Smooth muscle cell (in vitro differentiated cells): Measurements from ENCODE around the gene PKN1. TPM values are rescaled to one million over a fixed set of nuclear protein-coding genes. Genes with fewer than 3 reads are reported as not detected.
"Not testable (repeated sequence)": the region's sequence is repeated elsewhere in the genome, so short reads cannot be mapped to it uniquely, and the experiment has no call there.

ENCODE experiments used
- DNase-seq: peaks from one replicate; lab custom pipeline; 2025; ENCODE audit not compliant: unreplicated experiment; lab: John Stamatoyannopoulos, UW
- H2AFZ ChIP-seq: fragments of 200-600 bp; sonication (generic); 2 replicates; pipeline ENCODE4 v1.6.0; 2016; ENCODE audit warnings: antibody characterized with exemption, low read depth, mild to moderate bottlenecking
- H3F3A ChIP-seq: fragments of 200-600 bp; sonication (generic); 2 replicates; pipeline ENCODE4 v1.6.0; 2017; ENCODE audit warnings: antibody characterized with exemption, low read depth
- H3K27ac ChIP-seq: fragments of 200-600 bp; sonication (generic); 2 replicates; pipeline ENCODE4 v1.5.1; 2016; ENCODE audit warnings: low read depth, mild to moderate bottlenecking
- H3K27me3 ChIP-seq: fragments of 200-600 bp; sonication (generic); 2 replicates; pipeline ENCODE4 v1.6.1; 2016; ENCODE audit warnings: low read depth, mild to moderate bottlenecking
- H3K36me3 ChIP-seq: fragments of 200-600 bp; sonication (generic); 2 replicates; pipeline ENCODE4 v1.5.1; 2016; ENCODE audit warnings: low read depth
- H3K4me1 ChIP-seq: fragments of 200-600 bp; sonication (generic); 2 replicates; pipeline ENCODE4 v1.5.1; 2016; ENCODE audit warnings: low read depth
- H3K4me2 ChIP-seq: fragments of 200-600 bp; sonication (generic); 2 replicates; pipeline ENCODE4 v1.6.0; 2016; ENCODE audit warnings: mild to moderate bottlenecking
- H3K4me3 ChIP-seq: fragments of 200-600 bp; sonication (generic); 2 replicates; pipeline ENCODE4 v1.5.1; 2016; ENCODE audit warnings: mild to moderate bottlenecking
- H3K79me2 ChIP-seq: fragments of 200-600 bp; sonication (generic); 2 replicates; pipeline ENCODE4 v1.6.0; 2016; ENCODE audit warnings: low read depth, mild to moderate bottlenecking
- H3K9ac ChIP-seq: fragments of 200-600 bp; sonication (generic); 2 replicates; pipeline ENCODE4 v1.6.0; 2016; ENCODE audit warnings: low read depth
- H3K9me3 ChIP-seq: fragments of 200-600 bp; sonication (generic); replicated peaks from 2 replicates; pipeline ENCODE4 v1.5.1; 2016; ENCODE audit warnings: low read depth
- H4K20me1 ChIP-seq: fragments of 200-600 bp; sonication (generic); 2 replicates; pipeline ENCODE4 v1.6.0; 2016; ENCODE audit warnings: low read depth
- WGBS: methylation state at CpG from one replicate; pipeline ENCODE4 v1.1.7; 2016; ENCODE audit warnings: low lambda C conversion rate; 5-methylcytosine and 5-hydroxymethylcytosine counted together
- polyA plus RNA-seq: library from polyadenylated mRNA; unstranded; fragments of >200 nt; fragmentation: Nextera tagmentation; extraction: Ambion mirVana; gene quantifications from 2 replicates; pipeline ENCODE4 v1.2.1, GENCODE V29; 2016
- total RNA-seq: library from RNA; depleted of rRNA; stranded (reverse); fragments of >200 nt; gene quantifications from 2 replicates; pipeline ENCODE4 v1.2.3, GENCODE V29; 2014
- TF ChIP-seq, protein P1 (sequence below): fragments of 200-600 bp; sonication (generic); IDR thresholded peaks from 2 replicates; pipeline ENCODE4 v1.5.1; 2017; ENCODE audit warnings: borderline replicate concordance, mild to moderate bottlenecking, antibody characterized with exemption; ENCODE audit not compliant: insufficient read depth, poor library complexity, severe bottlenecking

PKN1 gene
- total and polyA plus RNA-seq, 2 experiments from 2014 or later, result 28.0 to 64.8 TPM

DNA sequence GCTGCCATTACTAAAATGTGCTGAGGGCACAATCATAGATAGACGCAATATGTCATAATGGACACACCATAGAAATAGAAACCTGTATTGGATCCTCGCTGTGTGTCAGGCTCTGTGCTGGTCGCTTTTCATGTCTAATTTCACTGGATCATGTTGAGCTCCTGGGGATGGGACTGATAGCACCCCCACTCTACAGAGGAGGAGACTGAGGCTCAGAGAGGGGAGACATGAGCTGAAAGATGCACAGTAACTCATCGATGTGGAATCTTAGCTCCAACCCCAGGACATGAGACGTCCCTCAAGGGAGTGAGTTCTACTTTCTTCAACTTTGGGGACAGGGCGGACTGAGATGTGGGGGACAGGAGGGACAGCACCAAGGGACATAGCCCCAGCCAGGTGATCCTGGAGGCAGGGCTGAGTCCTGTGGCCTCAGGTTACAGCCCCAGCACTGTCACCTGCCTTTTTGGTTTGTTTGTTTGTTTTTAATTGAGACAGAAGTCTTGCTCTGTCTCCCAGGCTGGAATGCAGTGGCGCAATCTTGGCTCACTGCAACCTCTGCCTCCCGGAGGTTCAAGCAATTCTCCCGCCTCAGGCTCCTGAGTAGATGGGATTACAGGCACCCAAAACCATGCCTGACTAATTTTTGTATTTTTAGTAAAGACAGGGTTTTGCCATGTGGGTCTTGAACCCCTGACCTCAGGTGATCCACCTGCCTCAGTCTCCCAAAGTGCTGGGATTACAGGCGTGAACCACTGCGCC, 69.4 kb downstream of the PKN1 start:
- no peak overlapping the region for H3K9ac ChIP-seq
- H3K27ac ChIP-seq, result no peak overlapping the region
- peaks cover 10% of the 10 kb centered on the region for H3F3A ChIP-seq
- H3K4me3 ChIP-seq, result no peak overlapping the region
- no peaks in the 10 kb centered on the region for H3K27me3 ChIP-seq
- no peaks in the 10 kb centered on the region for H3K9me3 ChIP-seq
- H4K20me1 ChIP-seq, result no peaks in the 10 kb centered on the region
- no peak overlapping the region for H2AFZ ChIP-seq
- no peaks in the 10 kb centered on the region for H3K79me2 ChIP-seq
- 78% methylated on average over 11 of the region's 11 CpGs for WGBS
- no peaks in the 10 kb centered on the region for H3K4me1 ChIP-seq
- no peak for DNase-seq
- TF ChIP-seq, protein P1, sequence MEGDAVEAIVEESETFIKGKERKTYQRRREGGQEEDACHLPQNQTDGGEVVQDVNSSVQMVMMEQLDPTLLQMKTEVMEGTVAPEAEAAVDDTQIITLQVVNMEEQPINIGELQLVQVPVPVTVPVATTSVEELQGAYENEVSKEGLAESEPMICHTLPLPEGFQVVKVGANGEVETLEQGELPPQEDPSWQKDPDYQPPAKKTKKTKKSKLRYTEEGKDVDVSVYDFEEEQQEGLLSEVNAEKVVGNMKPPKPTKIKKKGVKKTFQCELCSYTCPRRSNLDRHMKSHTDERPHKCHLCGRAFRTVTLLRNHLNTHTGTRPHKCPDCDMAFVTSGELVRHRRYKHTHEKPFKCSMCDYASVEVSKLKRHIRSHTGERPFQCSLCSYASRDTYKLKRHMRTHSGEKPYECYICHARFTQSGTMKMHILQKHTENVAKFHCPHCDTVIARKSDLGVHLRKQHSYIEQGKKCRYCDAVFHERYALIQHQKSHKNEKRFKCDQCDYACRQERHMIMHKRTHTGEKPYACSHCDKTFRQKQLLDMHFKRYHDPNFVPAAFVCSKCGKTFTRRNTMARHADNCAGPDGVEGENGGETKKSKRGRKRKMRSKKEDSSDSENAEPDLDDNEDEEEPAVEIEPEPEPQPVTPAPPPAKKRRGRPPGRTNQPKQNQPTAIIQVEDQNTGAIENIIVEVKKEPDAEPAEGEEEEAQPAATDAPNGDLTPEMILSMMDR, result no peak
- no peak overlapping the region for H3K4me2 ChIP-seq
- no peaks in the 10 kb centered on the region for H3K36me3 ChIP-seq

DNA sequence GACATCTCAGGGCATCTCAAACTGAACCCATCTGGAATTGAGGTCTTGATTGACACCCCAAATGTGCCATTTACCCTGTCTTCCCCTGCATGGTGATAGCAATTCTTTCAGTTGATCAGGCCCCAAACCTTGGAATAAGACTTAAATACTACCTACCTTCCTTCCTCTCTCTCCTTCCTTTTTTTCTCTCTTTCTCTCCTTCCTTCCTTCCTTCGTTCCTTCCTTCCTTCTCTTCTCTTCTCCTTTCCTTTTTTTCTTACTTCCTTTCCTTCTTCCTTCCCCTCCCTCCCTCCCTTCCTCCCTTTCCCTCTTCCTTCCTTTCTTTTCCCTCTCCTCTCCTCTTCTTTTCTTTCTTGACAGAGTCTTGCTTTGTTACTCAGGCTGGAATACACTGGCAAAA, 70.2 kb downstream of the PKN1 start:
- 53% methylated on average over 1 of the region's 1 CpG for WGBS
- TF ChIP-seq, protein P1, result no peak
- H3K27ac ChIP-seq, result no peak overlapping the region

DNA sequence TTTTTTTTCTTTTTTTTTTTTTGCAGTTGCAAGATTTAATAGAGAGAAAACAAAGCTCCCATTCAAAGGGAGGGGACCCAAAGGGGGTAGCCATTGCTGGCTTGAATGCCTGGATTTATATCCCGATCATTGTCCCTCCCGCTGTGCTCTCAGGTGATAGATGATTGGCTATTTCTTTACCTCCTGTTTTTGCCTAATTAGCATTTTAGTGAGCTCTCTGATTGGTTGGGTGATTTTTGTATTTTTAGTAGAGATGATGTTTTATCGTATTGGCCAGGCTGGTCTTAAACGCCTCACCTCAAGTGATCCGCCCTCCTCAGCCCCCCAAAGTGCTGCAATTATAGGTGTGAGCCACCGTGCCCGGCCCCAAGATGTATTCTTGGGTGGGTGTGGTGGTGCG, 71.5 kb downstream of the PKN1 start:
- H2AFZ ChIP-seq, result not testable (repeated sequence)

More for the DNA sequence above, 70.2 kb downstream of the PKN1 start:
- H3K4me2 ChIP-seq, result no peak overlapping the region
- no peaks in the 10 kb centered on the region for H3K79me2 ChIP-seq
- no peaks in the 10 kb centered on the region for H3K27me3 ChIP-seq
- no peaks in the 10 kb centered on the region for H3K36me3 ChIP-seq
- no peak overlapping the region for H3K4me3 ChIP-seq
- H4K20me1 ChIP-seq, result no peaks in the 10 kb centered on the region
- H2AFZ ChIP-seq, result no peak overlapping the region
- no peaks in the 10 kb centered on the region for H3K4me1 ChIP-seq
- H3F3A ChIP-seq, result peaks cover 10% of the 10 kb centered on the region
- no peak for DNase-seq
- no peak overlapping the region for H3K9ac ChIP-seq
- H3K9me3 ChIP-seq, result no peaks in the 10 kb centered on the region

GRCh38 chr19:14505488-14506239, 72.6 kb downstream of the PKN1 start:
- peak overlapping the region; percentile 81 for H3K9ac ChIP-seq
- WGBS, result 24% methylated on average over 19 of the region's 19 CpGs
- no peaks in the 10 kb centered on the region for H3K79me2 ChIP-seq
- H3K27ac ChIP-seq, result peak overlapping the region; percentile 85
- DNase-seq, result peak; percentile 39
- H2AFZ ChIP-seq, result no peak overlapping the region
- H3K4me3 ChIP-seq, result no peak overlapping the region
- H3K9me3 ChIP-seq, result no peaks in the 10 kb centered on the region
- H3K4me2 ChIP-seq, result peak overlapping the region; percentile 57
- H4K20me1 ChIP-seq, result no peaks in the 10 kb centered on the region
- no peaks in the 10 kb centered on the region for H3K4me1 ChIP-seq
- H3K27me3 ChIP-seq, result no peaks in the 10 kb centered on the region
- H3F3A ChIP-seq, result peaks cover 10% of the 10 kb centered on the region
- H3K36me3 ChIP-seq, result no peaks in the 10 kb centered on the region
- TF ChIP-seq, protein P1, result peak; percentile 73

More for the DNA sequence above, 71.5 kb downstream of the PKN1 start:
- not testable (repeated sequence) for H3K9me3 ChIP-seq, DNase-seq, H3K27ac ChIP-seq, H3K27me3 ChIP-seq, H3K9ac ChIP-seq, H3K4me2 ChIP-seq, H3K4me1 ChIP-seq, H3K4me3 ChIP-seq, H3K36me3 ChIP-seq, H3K79me2 ChIP-seq, H4K20me1 ChIP-seq
- peaks cover 10% of the 10 kb centered on the region for H3F3A ChIP-seq
- 94% methylated on average over 8 of the region's 8 CpGs for WGBS
